Glomerular endothelial cell (primary cell): ENCODE measurements around the gene MEGF11. TPM values are rescaled to one million over a fixed set of nuclear protein-coding genes. Genes with fewer than 3 reads are reported as not detected.
"Not testable (repeated sequence)": the region's sequence is repeated elsewhere in the genome, so short reads cannot be mapped to it uniquely, and the experiment has no call there.

Experiments used
- DNase-seq: peaks from one replicate; pipeline ENCODE4 v3.0.0-alpha.2; 2011; ENCODE audit warnings: low read depth, low spot score; ENCODE audit errors: extremely low read depth
- total RNA-seq: library from RNA; depleted of rRNA; stranded (reverse); fragments of >200 nt; gene quantifications from 2 replicates; pipeline ENCODE4 v1.2.3, GENCODE V29; 2015

Gene MEGF11
- total RNA-seq, 1 donor from 2014 or later, result 0.18 TPM

- no peak for DNase-seq
These were observed 23.0 kb upstream of the MEGF11 start for GRCh38 chr15:66276546-66276945.

GRCh38 chr15:66275352-66275751, 21.8 kb upstream of the MEGF11 start:
- DNase-seq, result no peak

GRCh38 chr15:66270932-66271331, 17.4 kb upstream of the MEGF11 start:
- DNase-seq, result no peak

GRCh38 chr15:66269326-66270090, 16.0 kb upstream of the MEGF11 start:
- no peak for DNase-seq

- DNase-seq, result no peak
These were observed 11.4 kb upstream of the MEGF11 start for GRCh38 chr15:66264859-66265513.

GRCh38 chr15:66262837-66263236, 9.3 kb upstream of the MEGF11 start:
- DNase-seq, result not testable (repeated sequence)

GRCh38 chr15:66261056-66261455, 7.5 kb upstream of the MEGF11 start:
- no peak for DNase-seq

GRCh38 chr15:66256692-66257091, 3.1 kb upstream of the MEGF11 start:
- no peak for DNase-seq

GRCh38 chr15:66254951-66255676, 1.6 kb upstream of the MEGF11 start:
- no peak for DNase-seq

- no peak for DNase-seq
These were observed 770 bp upstream of the MEGF11 start for GRCh38 chr15:66254089-66254950.

- no peak for DNase-seq
These were observed 699 bp downstream of the MEGF11 start for GRCh38 chr15:66252685-66253417.

- no peak for DNase-seq
These were observed 1.5 kb downstream of the MEGF11 start for GRCh38 chr15:66251790-66252684.

- no peak for DNase-seq
These were observed 2.3 kb downstream of the MEGF11 start for GRCh38 chr15:66251065-66251789.

- no peak for DNase-seq
These were observed 3.9 kb downstream of the MEGF11 start for GRCh38 chr15:66249605-66250174.

- no peak for DNase-seq
These were observed 6.6 kb downstream of the MEGF11 start for GRCh38 chr15:66246937-66247336.

GRCh38 chr15:66245832-66246231, 7.7 kb downstream of the MEGF11 start:
- DNase-seq, result not testable (repeated sequence)

GRCh38 chr15:66241908-66242285, 11.7 kb downstream of the MEGF11 start:
- no peak for DNase-seq
